GM21529 (cell line): ENCODE data around the gene SERINC2.
A peak's percentile ranks its signal among the peaks of the same experiment; 100 is the strongest.
"Not testable (repeated sequence)": the region's sequence is repeated elsewhere in the genome, so short reads cannot be mapped to it uniquely, and the experiment has no call there.

Source experiments
- ATAC-seq: cut with Tn5 transposase; IDR thresholded peaks from one replicate; pipeline ENCODE4 v1.9.1; 2021; ENCODE audit not compliant: unreplicated experiment

SERINC2 gene

DNA sequence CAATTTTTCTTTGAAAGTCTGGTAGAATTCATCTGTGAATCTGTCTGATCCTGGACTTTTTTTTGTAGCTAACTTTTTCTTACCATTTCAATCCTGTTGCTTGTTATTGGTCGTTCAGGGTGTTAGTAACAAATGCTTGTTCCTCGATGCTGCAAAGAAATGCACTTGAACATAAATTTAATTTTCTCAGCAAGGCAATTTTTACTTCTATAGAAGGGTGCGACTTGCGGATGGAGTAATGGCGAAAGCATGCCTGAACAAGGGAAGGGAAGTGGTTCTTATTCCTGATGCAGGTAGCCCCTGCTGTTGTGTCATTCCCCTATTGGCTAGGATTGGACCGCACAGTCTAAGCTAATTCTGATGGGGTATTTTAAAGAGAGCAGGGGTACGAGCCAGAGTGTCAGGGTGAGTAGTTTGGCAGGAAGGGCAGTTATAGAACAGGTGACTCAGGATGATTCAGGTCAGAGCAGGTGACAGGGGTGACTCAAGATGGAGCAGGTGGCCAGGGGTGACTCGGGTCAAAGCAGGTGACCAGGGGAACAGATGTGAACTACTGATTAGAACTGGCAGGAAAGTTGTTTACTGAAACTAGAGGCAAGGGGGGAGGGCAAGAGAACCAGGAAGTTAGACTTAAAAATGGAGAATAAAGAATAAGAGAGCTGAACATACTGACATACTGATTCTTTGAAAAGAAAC lies 40.5 kb downstream of the SERINC2 start:
- no peak for ATAC-seq

DNA sequence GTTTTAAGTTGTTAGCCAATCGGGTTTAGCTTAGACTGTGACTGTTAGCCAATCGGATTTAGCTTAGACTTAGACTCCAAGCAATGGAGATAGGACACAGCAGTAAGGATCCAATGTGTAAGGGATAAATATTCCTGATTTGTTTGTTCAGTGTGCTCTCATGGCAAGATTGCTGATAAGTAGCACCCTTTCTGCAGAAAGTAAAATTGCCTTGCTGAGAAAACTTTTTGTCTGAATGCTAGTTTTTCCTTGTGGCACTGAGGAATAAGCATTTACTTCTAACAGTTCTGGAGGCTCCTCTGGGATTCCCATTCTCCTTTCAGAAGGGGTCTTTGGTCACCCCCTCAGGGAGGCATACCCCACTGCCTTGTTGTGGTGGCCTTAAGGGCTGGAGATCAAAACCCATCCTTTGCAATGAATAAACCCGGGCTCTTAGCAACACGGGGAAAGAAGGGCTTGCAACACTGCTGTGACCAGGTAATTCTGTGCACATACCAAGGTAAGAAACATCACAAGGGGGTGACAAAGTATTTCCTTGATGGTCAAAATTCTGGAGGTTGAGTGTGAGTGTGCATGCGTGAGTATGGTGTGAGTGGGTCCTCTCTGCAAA lies 45.4 kb downstream of the SERINC2 start:
- ATAC-seq = no peak

DNA sequence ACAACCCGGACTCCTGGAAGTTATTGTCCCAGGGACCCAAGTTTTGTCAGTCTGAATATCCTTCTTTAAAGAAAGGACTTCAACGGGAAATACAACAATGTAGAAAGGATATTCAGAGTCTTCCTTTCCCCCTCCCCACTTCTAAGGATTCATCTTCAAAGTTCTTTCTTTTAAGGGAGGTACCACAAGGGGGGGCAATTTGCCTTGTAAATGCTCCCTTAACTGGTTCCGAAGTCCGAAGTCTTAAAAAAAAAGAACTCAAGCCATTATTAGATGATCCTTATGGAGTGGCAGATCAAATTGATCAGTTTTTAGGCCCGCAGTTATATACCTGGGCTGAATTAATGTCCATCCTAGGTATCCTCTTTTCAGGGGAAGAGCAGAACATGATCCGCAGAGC lies 47.0 kb downstream of the SERINC2 start:
- ATAC-seq = no peak

DNA sequence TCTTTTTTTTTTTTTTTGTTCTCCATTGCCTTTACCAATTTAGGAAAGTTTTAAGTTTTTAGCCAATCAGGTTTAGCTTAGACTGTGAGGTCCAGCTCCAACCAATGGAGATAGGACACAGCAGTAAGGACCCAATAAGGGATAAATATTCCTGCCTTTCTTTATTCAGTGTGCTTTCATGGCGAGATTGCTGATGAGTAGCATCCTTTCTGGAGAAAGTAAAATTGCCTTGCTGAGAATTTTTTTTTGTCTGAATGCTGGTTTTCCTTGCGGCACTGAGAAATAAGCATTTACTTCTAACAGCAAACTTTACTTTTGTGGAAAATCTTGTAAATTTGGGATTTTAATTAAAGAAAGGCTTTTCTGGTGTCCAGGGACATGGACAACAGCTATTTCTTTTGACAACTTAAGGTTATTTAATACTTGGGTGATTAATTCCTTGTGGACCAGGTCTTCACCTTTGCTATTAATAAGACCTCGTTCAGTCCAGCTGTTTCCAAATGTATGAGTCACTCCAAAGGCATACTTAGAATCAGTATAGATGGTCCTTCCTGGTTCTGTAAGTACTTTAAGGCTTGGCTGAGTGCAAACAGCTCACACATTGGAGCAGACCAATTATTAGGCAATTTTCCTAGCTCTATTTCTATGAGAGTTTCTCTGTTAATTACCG lies 54.1 kb downstream of the SERINC2 start:
- no peak for ATAC-seq

DNA sequence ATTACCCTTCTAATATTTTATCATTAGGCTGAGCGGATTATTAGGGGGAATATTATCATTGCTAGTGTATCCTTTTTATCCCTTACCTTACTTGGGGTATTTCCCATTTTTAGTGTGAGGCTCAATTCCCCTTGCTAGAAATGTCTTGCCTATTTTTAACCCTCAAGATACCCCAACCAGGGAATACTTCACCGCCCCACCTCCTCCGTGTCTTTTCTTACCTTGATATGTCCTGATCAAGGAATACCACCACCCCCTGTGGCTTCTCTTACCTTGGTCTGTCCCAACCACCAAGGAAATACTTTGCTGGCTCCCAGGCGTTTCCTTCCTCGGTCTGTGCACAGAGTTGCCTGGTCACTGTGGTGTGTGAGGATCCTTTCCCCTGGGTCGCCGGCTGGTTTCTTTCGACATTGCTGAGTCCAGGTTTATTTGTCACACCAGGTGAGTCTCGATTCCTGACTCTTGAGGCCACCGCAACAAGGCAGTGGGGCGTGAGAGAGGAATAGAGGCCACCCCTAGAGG lies 57.8 kb downstream of the SERINC2 start:
- no peak for ATAC-seq

DNA sequence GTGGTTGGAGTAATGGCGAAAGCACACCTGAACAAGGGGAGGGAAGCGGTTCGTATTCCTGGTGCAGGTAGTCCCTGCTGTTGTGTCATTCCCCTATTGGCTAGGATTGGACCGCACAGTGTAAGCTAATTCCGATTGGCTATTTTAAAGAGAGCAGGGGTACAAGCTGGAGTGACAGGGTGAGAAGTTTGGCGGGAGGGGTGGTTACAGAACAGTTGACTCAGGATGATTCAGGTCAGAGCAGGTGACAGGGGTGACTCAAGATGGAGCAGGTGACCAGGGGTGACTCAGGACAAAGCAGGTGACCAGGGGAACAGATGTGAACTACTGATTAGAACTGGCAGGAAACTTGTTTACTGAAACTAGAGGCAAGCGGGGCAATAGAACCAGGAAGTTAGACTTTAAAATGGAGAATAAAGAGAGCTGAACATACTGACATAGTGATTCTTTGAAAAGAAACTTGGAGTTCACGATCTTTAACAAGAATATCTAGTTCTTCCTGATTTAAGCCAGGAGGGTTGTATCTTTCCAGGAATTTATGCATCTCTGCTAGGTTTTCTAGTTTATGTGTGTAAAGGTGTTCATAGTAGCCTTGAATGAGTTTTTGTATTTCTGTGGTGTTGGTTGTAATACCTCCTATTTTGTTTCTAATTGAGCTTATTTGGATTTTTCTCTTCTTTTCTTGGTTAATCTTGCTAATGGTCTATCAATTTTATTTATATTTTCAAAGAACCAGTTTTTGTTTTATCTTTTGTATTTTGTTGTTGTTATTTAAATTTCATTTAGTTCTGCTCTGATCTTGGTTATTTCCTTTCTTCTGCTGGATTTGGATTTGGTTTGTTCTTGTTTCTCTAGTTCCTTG lies 58.7 kb downstream of the SERINC2 start:
- ATAC-seq = not testable (repeated sequence)

DNA sequence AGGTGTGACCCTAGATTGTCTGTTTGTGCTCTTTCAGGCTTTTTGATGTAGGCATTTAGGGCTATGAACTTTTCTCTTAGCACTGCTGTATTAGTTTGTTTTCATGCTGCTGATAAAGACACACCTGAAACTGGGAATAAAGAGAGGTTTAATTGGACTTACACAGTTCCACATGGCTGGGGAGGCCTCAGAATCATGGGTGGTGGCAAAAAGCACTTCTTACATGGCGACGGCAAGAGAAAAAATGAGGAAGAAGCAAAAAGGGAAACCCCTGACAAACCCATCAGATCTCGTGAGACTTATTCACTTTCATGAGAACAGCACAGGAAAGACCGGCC lies 59.3 kb downstream of the SERINC2 start:
- not testable (repeated sequence) for ATAC-seq

DNA sequence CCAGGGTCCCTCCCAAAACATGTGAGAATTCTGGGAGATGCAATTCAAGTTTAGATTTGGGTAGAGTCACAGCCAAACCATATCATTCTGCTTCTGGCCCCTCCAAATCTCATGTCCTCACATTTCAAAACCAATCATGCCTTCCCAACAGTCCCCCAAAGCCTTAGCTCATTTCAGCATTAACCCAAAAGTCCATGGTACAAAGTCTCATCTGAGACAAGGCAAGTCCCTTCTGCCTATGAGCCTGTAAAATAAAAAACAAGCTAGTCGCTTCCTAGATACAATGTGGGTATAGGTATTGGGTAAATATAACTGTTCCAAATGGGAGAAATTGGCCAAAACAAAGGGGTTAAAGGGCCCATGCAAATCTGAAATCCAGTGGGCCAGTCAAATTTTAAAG lies 59.7 kb downstream of the SERINC2 start:
- not testable (repeated sequence) for ATAC-seq

DNA sequence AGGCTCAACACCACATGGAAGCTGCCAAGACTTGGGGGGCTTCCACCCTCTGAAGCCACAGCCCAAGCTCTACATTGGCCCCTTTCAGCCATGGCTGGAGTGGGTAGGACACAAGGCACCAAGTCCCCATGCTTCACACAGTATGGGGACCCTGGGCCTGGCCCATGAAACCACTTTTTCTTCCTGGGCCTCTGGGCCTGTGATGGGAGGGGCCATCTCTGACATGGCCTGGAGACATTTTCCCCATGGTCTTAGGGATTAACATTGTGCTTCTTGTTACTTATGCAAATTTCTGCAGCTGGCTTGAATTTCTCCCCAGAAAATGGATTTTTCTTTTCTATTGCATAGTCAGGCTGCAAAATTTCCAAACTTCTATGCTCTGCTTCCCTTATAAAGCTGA lies 60.5 kb downstream of the SERINC2 start:
- not testable (repeated sequence) for ATAC-seq

DNA sequence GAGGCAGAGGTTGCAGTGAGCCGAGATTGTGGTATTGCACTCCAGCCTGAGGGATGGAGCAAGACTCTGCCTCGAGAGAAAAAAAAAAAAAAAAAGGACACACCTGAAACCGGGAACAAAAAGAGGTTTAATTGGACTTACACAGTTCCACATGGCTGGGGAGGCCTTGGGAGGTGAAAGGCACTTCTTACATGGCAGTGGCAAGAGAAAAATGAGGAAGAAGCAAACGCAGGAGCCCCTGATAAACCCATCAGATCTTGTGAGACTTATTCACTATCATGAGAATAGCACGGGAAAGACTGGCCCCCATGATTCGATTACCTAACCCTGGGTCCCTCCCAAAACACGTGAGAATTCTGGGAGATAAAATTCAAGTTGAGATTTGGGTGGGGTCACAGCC lies 61.6 kb downstream of the SERINC2 start:
- not testable (repeated sequence) for ATAC-seq

DNA sequence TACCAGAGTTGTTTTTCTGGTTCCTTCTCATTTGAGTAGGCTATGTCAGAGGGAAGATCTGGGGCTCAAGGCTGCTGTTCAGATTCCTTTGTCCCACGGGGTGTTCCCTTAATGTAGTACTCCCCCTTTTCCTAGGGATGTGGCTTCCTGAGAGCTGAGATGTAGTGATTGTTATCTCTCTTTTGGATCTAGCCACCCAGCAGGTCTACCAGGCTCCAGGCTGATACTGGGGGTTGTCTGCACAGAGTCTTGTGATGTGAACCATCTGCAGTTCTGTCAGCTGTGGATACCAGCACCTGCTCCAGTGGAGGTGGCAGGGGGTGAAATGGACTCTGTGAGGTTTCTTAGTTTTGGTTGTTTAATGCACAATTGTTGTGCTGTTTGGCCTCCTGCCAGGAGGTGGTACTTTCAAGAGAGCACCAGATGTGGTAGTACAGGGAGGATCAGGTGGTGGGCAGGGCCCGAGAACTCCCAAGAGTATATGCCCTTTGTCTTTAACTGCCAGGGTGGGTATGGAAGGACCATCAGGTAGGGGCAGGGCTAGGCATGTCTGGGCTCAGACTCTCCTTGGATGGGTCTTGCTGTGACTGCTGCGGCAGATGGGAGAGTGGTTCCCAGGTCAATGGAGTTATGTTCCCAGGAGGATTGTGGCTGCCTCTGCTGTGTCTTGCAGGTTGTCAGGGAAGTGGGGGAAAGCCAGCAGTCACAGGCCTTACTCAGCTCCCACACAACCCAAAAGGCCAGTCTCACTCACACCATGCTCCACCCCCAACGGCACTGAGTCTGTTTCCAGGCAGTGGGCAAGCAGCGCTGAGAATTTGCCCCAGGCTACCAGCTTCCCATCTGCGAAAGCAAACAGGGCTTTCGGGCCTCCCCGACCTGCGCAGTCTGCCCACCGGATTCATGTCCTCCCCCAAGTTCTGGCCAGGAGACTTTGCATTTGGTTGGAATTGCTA lies 64.2 kb downstream of the SERINC2 start:
- peak; percentile 48 for ATAC-seq

DNA sequence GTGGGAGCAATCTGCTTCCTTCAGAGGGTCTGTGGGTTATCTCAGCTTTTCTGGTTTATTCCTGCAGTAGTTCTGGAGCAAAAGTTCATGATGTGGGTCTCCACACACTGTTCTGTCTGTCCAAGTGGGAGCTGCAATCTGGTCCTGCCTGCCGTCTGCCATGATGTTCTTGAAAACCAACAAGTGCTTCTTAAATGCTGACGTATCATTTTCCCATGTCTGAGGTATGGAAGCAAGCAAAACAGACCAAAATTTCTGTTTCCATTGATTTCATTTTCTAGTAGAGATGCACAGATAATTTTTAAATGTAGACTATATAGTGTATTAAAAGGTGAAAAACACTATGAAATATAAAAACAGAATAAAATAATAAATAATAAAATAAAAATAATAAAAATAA lies 65.2 kb downstream of the SERINC2 start:
- ATAC-seq = no peak

DNA sequence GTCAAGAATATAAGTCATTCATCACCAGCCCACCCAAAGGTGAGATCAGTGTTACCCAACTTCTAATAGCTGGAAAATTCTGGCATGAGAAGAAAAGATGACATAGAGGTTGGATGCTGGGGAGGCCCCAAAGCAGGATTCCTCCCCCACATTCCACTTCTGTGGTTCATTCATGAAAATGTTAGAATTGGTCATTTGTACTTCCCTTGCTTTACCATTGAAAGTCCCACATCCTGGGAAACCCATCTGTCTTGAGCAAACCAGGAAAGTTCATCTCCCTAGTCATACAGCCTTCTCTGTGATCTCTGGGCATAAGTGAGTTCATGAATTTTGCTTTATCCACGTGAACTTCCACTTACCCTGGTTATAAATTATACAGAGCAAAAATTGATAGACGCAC lies 66.8 kb downstream of the SERINC2 start:
- ATAC-seq = no peak

DNA sequence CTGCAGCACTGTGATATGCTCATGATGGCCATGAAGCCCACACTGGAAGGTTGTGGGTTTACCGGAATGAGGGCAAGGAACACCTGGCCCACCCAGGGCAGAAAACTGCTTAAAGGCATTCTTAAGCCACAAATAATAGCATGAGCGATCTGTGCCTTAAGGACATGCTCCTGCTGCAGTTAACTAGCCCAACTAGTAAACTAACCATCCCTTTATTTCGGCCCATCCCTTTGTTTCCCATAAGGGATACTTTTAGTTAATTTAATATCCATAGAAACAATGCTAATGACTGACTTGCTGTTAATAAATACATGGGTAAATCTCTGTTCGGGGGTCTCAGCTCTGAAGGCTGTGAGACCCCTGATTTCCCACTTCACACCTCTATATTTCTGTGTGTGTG lies 67.4 kb downstream of the SERINC2 start:
- not testable (repeated sequence) for ATAC-seq

DNA sequence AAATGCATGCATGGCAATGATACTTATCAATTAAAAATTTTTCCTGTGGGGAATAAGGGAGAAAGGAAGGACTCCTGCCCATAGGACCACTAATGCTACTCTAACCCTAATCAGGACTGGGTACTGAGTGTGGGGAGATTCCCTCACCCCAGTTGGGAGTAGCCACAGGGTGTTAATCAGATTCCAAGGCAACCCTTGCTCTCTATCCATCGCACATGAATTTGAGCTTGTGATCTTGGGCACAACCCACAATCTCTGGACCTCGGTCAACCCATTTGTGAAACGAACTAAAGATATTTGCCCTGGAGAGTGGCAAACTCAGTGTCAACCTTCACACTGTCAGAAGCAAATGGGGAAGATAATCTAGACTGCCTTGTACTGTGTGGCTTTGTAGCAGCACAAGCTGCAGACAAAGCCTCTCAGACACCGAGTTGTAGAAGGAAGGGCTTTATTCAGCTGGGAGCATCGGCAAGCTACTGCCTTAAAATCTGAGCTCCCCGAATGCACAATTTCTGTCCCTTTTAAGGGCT lies 69.5 kb downstream of the SERINC2 start:
- ATAC-seq = no peak

DNA sequence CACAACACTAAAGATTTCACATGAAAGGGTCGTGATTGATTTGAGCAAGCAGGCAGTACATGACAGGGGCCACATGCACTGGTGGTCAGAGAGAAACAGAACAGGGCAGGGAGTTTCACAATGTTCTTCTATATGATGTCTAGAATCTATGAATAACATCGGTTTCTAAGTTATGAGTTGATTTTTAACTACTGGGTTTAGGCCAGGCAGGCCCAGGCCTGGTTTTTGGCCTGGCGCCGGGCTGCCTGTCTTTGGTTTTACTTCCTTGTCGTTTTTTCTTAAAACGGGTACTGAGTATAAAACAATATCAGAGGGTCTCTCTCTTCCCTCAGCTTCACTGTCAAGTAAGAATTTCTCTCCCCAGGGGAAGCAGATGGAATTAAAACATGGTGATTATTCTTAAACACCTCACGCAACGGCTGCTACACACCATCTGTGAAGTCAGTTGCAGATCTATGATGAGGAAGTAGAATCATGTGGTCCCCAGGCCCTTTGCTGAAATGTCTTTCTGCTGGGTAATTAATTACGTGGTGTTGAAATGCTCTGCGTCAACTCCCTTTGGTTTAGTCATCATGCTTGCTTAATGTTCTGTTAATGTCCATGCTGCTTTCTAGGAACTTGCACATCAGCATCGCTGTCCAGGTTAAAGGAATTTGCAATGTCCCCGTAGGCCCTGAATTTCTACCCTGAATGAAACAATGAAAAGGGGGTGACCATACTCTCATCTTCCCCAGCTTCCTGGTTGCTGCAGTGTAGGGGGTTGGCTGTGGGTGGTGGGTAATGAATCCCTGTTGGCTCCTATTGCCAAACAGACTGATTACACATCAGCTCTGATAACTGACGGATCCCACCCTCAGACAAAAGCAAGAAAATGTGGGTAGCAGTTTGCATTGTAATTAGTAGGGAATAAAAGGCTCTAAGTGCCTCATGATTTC lies 70.3 kb downstream of the SERINC2 start:
- peak; percentile 59 for ATAC-seq
